ENCODE data around the gene DYNLT3. TPM values are rescaled to one million over a fixed set of nuclear protein-coding genes. Genes with fewer than 3 reads are reported as not detected.

Gene DYNLT3
- total RNA-seq, 2 experiments from 2014 or later = 12.7 to 13.1 TPM

GRCh38 chrX:37867536-37868153 lies 20.3 kb upstream of the DYNLT3 start:
- H3K27me3 Mint-ChIP-seq = peaks cover 7% of the 10 kb centered on the region
- no peak for DNase-seq
- H3K9me3 Mint-ChIP-seq = peaks cover 13% of the 10 kb centered on the region
- peaks cover 4% of the 10 kb centered on the region for H3K36me3 Mint-ChIP-seq (ENCODE audit: low read depth)
- no peak overlapping the region for H3K27ac Mint-ChIP-seq
- CTCF ChIA-PET = no interaction called here
- no peak overlapping the region for H3K4me3 Mint-ChIP-seq
- H3K4me1 Mint-ChIP-seq = peaks cover 11% of the 10 kb centered on the region
- POLR2A ChIA-PET = no interaction called here

- Mint-ChIP-seq H3K27ac (no peak overlapping the region), H3K36me3 (ENCODE audit: low read depth) (peaks cover 4% of the 10 kb centered on the region), H3K4me3 (no peak overlapping the region), H3K27me3 (peaks cover 13% of the 10 kb centered on the region), H3K9me3 (peaks cover 13% of the 10 kb centered on the region), H3K4me1 (peaks cover 11% of the 10 kb centered on the region)
- ChIA-PET CTCF (no interaction called here), POLR2A (no interaction called here)
- no peak for DNase-seq
Measured at GRCh38 chrX:37863728-37864127, 16.4 kb upstream of the DYNLT3 start.

GRCh38 chrX:37862851-37863250 lies 15.5 kb upstream of the DYNLT3 start:
- Mint-ChIP-seq H3K4me1 (peaks cover 8% of the 10 kb centered on the region), H3K27ac (no peak overlapping the region), H3K27me3 (peaks cover 13% of the 10 kb centered on the region), H3K4me3 (no peak overlapping the region), H3K9me3 (peaks cover 7% of the 10 kb centered on the region), H3K36me3 (ENCODE audit: low read depth) (peaks cover 3% of the 10 kb centered on the region)
- DNase-seq = no peak
- POLR2A ChIA-PET = no interaction called here
- CTCF ChIA-PET = no interaction called here

- H3K36me3 Mint-ChIP-seq (ENCODE audit: low read depth) = no peaks in the 10 kb centered on the region
- H3K4me1 Mint-ChIP-seq = no peaks in the 10 kb centered on the region
- H3K27ac Mint-ChIP-seq = no peak overlapping the region
- POLR2A ChIA-PET = no interaction called here
- H3K9me3 Mint-ChIP-seq = no peaks in the 10 kb centered on the region
- CTCF ChIA-PET = no interaction called here
- DNase-seq = no peak
- H3K4me3 Mint-ChIP-seq = no peak overlapping the region
- peaks cover 13% of the 10 kb centered on the region for H3K27me3 Mint-ChIP-seq
Measured at GRCh38 chrX:37860721-37861120, 13.3 kb upstream of the DYNLT3 start.

GRCh38 chrX:37854748-37855147 lies 7.4 kb upstream of the DYNLT3 start:
- ChIA-PET CTCF (no interaction called here), POLR2A (no interaction called here)
- Mint-ChIP-seq H3K4me3 (no peak overlapping the region), H3K9me3 (no peaks in the 10 kb centered on the region), H3K4me1 (peaks cover 3% of the 10 kb centered on the region), H3K27me3 (no peaks in the 10 kb centered on the region), H3K27ac (no peak overlapping the region), H3K36me3 (ENCODE audit: low read depth) (no peaks in the 10 kb centered on the region)
- DNase-seq = no peak

GRCh38 chrX:37854148-37854547 lies 6.8 kb upstream of the DYNLT3 start:
- H3K4me3 Mint-ChIP-seq = no peak overlapping the region
- CTCF ChIA-PET = no interaction called here
- no peaks in the 10 kb centered on the region for H3K36me3 Mint-ChIP-seq (ENCODE audit: low read depth)
- H3K9me3 Mint-ChIP-seq = no peaks in the 10 kb centered on the region
- H3K27me3 Mint-ChIP-seq = no peaks in the 10 kb centered on the region
- peaks cover 6% of the 10 kb centered on the region for H3K4me1 Mint-ChIP-seq
- no peak for DNase-seq
- no peak overlapping the region for H3K27ac Mint-ChIP-seq
- POLR2A ChIA-PET = no interaction called here

GRCh38 chrX:37847733-37848197 lies 394 bp upstream of the DYNLT3 start:
- Mint-ChIP-seq H3K4me1 (peaks cover 21% of the 10 kb centered on the region), H3K4me3 (peak overlapping the region; percentile 78), H3K9me3 (no peaks in the 10 kb centered on the region), H3K27me3 (no peaks in the 10 kb centered on the region), H3K36me3 (ENCODE audit: low read depth) (peaks cover 3% of the 10 kb centered on the region), H3K27ac (peak overlapping the region; percentile 86)
- no peak for DNase-seq
- ChIA-PET POLR2A (no interaction called here), CTCF (no interaction called here)

- no peak for DNase-seq
- CTCF ChIA-PET = interaction anchor here (1.0 to 1.3 kb wide), 3 partner anchors 22 to 101 kb away, joined by 3 to 7 read pairs (median 3); no protein-coding TSS in a partner anchor
- H3K36me3 Mint-ChIP-seq (ENCODE audit: low read depth) = peaks cover 3% of the 10 kb centered on the region
Measured at GRCh38 chrX:37846558-37846933, 825 bp downstream of the DYNLT3 start.

GRCh38 chrX:37846141-37846540 lies 1.2 kb downstream of the DYNLT3 start:
- peak overlapping the region; percentile 78 for H3K4me3 Mint-ChIP-seq
- H3K27me3 Mint-ChIP-seq = no peaks in the 10 kb centered on the region
- POLR2A ChIA-PET = no interaction called here
- H3K4me1 Mint-ChIP-seq = peaks cover 21% of the 10 kb centered on the region
- DNase-seq = peak; percentile 8
- H3K27ac Mint-ChIP-seq = peak overlapping the region; percentile 85
- CTCF ChIA-PET = interaction anchor here (1.0 to 1.3 kb wide), 3 partner anchors 21 to 101 kb away, joined by 3 to 7 read pairs (median 3); no protein-coding TSS in a partner anchor
- H3K36me3 Mint-ChIP-seq (ENCODE audit: low read depth) = peaks cover 4% of the 10 kb centered on the region
- H3K9me3 Mint-ChIP-seq = no peaks in the 10 kb centered on the region

More at GRCh38 chrX:37846558-37846933, 825 bp downstream of the DYNLT3 start:
- Mint-ChIP-seq H3K4me1 (peaks cover 21% of the 10 kb centered on the region), H3K4me3 (peak overlapping the region; percentile 78), H3K27ac (peak overlapping the region; percentile 85), H3K9me3 (no peaks in the 10 kb centered on the region), H3K27me3 (no peaks in the 10 kb centered on the region)
- POLR2A ChIA-PET = no interaction called here

- Mint-ChIP-seq H3K4me1 (peaks cover 17% of the 10 kb centered on the region), H3K9me3 (no peaks in the 10 kb centered on the region), H3K27me3 (no peaks in the 10 kb centered on the region), H3K36me3 (ENCODE audit: low read depth) (peaks cover 7% of the 10 kb centered on the region), H3K4me3 (no peak overlapping the region), H3K27ac (no peak overlapping the region)
- ChIA-PET CTCF (no interaction called here), POLR2A (no interaction called here)
- no peak for DNase-seq
Measured at GRCh38 chrX:37844622-37845021, 2.7 kb downstream of the DYNLT3 start.

GRCh38 chrX:37840931-37841330 lies 6.4 kb downstream of the DYNLT3 start:
- Mint-ChIP-seq H3K9me3 (no peaks in the 10 kb centered on the region), H3K27me3 (no peaks in the 10 kb centered on the region), H3K27ac (no peak overlapping the region), H3K4me3 (no peak overlapping the region), H3K36me3 (ENCODE audit: low read depth) (peaks cover 4% of the 10 kb centered on the region), H3K4me1 (no peaks in the 10 kb centered on the region)
- ChIA-PET POLR2A (interaction anchor here (0.6 kb wide), 1 partner anchor 150 kb away, joined by 7 read pairs; no protein-coding TSS in a partner anchor), CTCF (interaction anchor here (1.2 kb wide), 1 partner anchor 15 kb away, joined by 3 read pairs; no protein-coding TSS in a partner anchor)
- no peak for DNase-seq

GRCh38 chrX:37834937-37835336 lies 12.4 kb downstream of the DYNLT3 start:
- peaks cover 2% of the 10 kb centered on the region for H3K4me1 Mint-ChIP-seq
- DNase-seq = no peak
- no peaks in the 10 kb centered on the region for H3K27me3 Mint-ChIP-seq
- H3K4me3 Mint-ChIP-seq = no peak overlapping the region
- H3K27ac Mint-ChIP-seq = no peak overlapping the region
- POLR2A ChIA-PET = no interaction called here
- no peaks in the 10 kb centered on the region for H3K9me3 Mint-ChIP-seq
- CTCF ChIA-PET = no interaction called here
- no peaks in the 10 kb centered on the region for H3K36me3 Mint-ChIP-seq (ENCODE audit: low read depth)

GRCh38 chrX:37830371-37830770 lies 17.0 kb downstream of the DYNLT3 start:
- Mint-ChIP-seq H3K27ac (no peak overlapping the region), H3K27me3 (no peaks in the 10 kb centered on the region), H3K9me3 (no peaks in the 10 kb centered on the region), H3K36me3 (ENCODE audit: low read depth) (no peaks in the 10 kb centered on the region), H3K4me3 (no peak overlapping the region), H3K4me1 (peaks cover 8% of the 10 kb centered on the region)
- CTCF ChIA-PET = no interaction called here
- DNase-seq = no peak
- POLR2A ChIA-PET = no interaction called here

- Mint-ChIP-seq H3K36me3 (ENCODE audit: low read depth) (no peaks in the 10 kb centered on the region), H3K27ac (no peak overlapping the region), H3K27me3 (no peaks in the 10 kb centered on the region), H3K9me3 (no peaks in the 10 kb centered on the region), H3K4me3 (no peak overlapping the region), H3K4me1 (peaks cover 14% of the 10 kb centered on the region)
- CTCF ChIA-PET = interaction anchor here (1.3 kb wide), 1 partner anchor 84 kb away, joined by 4 read pairs; no protein-coding TSS in a partner anchor
- DNase-seq = no peak
- POLR2A ChIA-PET = no interaction called here
Measured at GRCh38 chrX:37829721-37830120, 17.6 kb downstream of the DYNLT3 start.

Data from activated CD4-positive, alpha-beta T cell treated with anti-CD3 and anti-CD28 coated beads, Interleukin-2, amount 10 ng/mL, durations not matched to agents 7 days and 5 days (primary cell).